GM18867 (cell line): ENCODE data around the gene AAMDC.
"Not testable (repeated sequence)": the region's sequence is repeated elsewhere in the genome, so short reads cannot be mapped to it uniquely, and the experiment has no call there.

Source experiments
- ATAC-seq: cut with Tn5 transposase; IDR thresholded peaks from one replicate; pipeline ENCODE4 v1.9.1; 2021; ENCODE audit warnings: mild to moderate bottlenecking, moderate library complexity; ENCODE audit not compliant: unreplicated experiment

AAMDC gene

DNA sequence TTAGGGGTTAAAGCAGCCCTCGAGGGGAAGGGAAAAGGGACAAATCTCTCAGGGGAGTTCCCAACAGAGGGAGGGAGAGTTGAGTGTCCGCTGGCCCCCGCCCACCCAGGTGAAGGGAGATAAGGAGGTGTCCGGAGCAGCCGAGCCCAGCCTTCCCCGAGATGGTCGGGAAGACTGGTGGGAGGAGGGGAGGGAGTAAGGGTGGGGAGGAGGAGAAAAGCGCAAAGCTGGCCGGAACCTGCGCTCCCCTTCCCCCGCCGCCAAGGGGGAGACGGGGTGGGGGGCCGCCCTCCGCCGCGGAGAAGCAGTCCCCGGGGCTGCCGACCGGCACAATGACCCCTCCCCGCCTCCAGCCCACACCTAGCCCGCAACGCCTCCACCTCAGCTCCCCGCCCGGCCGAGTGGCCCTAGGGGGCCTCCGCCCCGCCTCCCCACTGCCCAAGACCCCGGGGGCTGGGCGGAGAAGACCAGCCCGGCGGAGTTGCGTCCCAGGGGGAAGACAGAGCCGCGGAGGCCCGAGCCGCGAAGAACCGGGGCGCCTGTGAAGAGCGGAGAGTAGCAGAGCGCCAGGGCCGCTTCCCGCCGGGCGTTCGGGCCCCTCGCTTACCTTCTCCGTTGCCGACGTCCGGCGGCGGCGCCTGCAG lies 901 bp upstream of the AAMDC start:
- ATAC-seq: peak; percentile 16

DNA sequence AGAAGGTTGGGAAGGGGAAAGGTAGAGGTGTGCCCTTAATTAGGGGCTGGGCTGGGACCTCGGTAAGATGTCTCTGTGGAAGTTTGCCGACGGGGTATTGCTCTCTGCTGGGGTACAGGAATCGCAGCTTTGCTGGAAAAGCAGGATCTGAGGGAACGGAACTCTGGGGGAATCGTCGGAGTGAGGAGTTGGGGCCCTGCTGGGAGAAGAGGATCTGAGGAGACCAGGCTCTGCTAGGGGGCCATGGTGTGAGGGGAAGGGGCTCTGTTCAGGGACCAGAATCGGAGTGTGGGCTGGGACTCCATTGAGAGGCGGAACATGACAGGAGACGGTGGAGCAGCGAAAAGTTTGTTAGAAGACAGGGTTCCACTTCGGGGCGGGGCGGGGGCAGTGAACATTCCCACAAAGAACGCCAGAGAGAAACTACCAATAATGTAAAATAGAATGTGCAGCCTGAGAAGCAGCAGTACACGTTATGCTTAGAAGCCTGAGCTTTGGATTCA lies 456 bp downstream of the AAMDC start:
- no peak for ATAC-seq

DNA sequence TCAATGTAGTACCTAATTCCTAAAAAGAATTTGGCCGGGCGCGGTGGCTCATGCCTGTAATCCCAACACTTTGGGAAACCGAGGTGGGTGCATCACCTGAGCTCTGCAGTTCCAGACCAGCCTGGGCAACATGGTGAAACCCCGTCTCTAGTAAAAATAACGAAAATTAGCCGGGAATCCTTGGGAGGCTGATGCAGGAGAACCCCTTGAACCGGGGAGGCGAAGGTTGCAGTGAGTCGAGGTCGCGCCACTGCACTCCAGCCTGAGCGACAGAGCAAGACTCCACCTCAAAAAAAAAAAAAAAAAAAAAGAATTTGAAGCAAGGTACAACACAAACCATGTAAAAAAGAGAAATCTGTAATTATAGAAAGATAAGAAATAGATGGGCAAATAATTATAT lies 1.2 kb downstream of the AAMDC start:
- not testable (repeated sequence) for ATAC-seq

DNA sequence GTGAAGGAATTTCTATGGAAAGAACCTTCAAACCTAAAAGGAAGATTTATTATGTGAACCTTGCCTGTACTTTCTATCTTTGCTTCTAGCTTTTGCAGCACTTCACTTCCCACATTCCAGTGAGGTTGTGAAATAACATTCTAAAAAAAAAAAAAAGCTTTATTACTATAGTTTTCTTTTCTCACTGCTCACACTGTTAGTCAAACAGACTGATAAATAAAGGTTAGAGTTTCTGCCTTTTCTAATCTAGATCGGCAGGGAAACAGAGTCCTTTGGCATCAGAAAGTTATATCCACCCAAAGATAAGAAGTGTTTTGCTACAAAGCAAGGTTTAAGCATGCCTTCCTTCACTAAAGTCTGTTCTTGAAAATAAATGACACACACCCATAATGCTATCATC lies 2.8 kb downstream of the AAMDC start:
- ATAC-seq: no peak

DNA sequence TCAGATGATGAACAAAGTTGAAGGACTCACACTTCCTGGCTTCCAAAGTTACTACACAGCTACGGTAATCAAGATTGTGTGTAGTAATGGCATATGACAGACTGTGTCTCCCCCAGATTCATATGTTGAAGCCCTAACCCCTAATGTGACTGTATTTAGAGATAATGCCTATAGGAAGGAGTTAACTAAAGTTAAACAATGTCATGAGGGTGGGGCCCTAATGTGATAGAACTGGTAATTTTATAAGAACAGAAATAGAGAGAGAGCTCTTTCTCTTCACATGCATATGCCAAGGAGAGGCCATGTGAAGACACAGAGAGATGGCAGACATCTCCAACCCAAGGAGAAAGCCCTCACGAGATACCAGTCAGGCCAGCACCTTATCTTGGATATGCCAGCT lies 8.0 kb downstream of the AAMDC start:
- ATAC-seq: no peak

DNA sequence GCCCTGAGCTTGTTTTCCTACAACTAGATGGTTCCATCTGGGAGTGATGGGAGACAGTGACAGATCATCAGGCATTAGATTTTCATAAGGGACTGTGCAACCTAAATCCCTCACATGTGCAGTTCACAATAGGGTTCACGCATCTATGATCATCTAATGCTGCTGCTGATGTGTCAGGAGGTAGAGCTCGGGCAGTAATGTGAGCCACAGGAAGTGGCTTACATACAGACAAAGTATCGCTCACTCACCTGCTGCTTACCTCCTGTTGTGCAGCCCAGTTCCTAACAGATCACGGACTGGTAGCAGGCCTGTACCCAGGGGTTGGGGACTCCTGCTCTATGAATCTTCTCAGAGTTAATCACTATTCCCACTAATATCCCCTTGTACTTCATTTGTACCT lies 12.4 kb downstream of the AAMDC start:
- ATAC-seq: no peak

DNA sequence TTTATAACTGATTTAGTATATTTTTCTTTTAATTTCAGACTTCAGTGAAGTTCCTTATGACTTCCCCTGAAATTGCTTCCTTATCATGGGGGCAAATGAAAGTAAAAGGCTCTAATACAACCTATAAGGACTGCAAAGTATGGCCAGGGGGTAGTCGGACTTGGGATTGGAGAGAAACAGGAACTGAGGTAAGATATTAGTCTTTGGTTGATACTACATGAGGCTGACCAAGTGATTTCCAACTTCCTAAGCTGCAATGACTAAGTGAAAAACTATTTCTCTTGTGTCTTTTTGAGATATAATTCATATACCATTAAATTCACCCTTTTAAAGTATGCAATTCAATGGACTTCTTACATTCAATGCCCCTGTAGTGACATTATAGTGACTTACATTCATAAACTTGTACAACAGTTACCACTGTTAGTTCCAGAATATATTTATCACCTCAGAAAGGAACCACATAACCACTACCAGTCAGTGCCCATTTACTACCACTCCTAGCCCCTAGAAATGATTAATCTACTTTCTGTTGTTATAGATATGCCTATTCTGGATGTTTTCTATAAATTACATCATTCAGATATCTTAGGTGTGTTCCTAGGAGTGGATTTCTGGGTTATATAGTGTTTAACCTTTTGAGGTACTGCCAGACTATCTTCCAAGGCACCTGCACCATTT lies 21.6 kb downstream of the AAMDC start:
- no peak for ATAC-seq

DNA sequence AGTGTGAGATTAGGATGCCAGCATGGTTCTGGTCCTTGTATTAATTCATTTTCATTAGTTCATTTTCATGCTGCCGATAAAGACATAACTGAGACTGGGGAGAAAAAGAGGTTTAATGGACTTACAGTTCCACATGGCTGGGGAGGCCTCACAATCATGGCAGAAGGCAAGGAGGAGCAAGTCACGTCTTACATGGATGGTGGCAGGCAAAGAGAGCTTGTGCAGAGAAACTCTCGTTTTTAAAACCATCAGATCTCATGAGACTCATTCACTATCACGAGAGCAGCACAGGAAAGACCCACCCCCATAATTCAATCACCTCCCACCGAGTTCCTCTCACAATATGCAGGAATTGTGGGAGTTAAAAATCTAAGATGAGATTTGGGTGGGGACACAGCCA lies 22.8 kb downstream of the AAMDC start:
- ATAC-seq: not testable (repeated sequence)

DNA sequence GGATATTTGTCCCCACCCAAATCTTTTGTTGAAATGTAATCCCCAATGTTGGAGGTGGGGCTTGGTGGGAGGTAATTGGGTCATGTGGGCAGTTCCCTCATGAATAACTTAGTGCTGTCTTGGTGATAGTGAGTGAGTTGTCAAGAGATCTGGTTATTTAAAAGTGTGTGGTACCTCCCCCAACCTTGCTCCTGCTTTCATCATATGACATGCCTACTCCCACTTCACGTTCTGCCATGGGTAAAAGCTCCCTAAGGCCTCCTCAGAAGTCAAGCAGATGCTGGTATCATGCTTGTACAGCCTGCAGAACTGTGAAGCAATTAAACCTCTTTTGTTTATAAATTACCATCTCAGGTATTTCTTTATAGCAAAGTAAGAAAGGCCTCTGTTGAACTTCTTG lies 30.6 kb downstream of the AAMDC start:
- no peak for ATAC-seq

DNA sequence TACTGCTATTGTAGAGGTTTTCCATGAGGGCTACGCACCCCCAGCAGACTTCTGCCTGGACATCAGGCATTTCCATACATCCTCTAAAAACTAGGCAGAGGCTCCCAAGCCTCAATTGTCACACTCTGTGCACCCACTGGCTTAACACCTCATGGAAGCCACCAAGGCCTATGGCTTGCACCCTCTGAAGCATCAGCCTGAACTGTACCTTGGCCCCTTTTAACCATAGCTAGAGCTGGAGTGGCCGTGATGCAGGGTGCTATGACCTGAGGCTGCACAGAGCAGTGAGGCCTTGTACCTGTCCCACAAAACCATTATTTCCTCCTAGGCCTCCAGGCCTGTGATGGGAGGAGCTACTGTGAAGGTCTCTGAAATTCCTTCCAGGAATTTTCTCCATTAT lies 33.9 kb downstream of the AAMDC start:
- no peak for ATAC-seq

DNA sequence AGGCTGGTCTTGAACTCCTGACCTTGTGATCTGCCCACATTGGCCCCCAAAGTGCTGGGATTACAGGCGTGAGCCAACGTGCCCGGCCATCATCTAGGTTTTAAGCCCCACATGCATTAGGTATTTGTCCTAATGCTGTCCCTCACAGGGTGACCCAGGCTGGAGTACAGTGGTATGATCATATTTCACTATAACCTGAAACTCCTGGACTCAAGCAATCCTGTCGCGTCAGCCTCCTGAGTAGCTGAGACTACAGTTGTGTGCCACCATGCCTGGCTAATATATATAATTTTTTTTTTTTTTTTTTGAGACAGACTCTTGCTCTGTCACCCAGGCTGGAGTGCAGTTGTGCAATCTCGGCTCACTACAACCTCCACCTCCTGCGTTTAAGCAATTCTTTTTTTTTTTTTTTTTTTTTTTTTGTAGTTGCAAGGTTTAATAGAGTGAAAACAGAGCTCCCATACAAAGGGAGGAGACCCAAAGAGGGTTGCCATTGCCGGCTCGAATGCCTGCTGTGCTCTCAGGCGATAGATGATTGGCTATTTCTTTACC lies 37.0 kb downstream of the AAMDC start:
- ATAC-seq: not testable (repeated sequence)

DNA sequence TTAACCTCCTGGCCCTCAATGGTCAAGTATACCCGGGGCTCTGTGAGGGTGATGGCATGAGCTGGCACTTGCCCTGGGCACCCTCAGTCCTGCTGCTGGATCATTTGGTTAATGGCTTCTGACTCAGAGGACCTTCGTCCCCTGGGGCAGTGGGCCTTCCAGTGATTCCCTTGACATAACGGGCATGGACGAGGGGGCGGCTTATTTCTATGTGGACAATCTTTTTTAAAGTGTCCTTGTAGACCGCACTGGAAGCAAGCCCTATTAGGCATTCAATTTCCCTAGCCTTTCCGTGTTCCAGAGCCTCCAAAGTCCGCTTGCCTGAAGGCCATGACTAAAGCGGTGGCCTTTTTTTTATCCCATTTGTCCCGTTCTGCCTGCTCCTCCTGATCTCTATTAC lies 40.5 kb downstream of the AAMDC start:
- ATAC-seq: not testable (repeated sequence)

DNA sequence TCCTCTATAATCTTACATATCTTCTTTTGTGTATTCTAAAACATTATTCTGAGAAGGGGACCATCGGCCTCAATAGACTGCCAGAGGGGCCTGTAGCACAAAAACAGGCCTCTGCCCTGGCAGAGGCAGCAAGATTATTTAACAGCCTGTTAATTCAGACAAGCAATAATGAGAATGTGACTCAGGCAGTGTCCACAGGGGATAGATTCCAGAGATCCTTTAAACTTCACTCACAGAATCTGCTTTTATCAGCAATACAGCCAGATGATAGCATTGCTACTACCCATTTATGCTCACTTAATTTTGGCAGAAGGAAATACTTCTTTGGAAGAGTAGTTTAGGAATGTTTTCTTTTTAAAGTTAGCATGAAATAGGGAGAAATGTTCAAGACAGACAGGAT lies 44.9 kb downstream of the AAMDC start:
- no peak for ATAC-seq

DNA sequence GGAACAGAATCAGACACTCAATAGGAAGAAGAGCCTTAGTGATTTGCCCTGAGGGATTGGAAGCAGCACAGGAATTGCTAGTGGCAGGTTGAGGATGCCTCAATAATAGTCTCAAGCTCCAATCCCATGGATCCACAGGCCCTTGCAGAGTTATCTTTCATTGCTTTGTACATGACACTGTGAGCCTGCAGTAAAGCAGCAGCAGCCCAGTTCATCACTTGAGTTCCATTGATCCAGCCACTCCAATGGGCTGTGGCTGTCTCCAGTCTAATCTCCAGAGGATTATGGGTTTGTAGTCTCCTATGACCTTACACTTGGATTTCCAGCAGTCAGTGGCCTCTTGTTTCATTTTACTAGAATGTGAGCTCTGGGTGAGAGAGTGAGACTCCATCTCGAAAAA lies 45.4 kb downstream of the AAMDC start:
- ATAC-seq: no peak

DNA sequence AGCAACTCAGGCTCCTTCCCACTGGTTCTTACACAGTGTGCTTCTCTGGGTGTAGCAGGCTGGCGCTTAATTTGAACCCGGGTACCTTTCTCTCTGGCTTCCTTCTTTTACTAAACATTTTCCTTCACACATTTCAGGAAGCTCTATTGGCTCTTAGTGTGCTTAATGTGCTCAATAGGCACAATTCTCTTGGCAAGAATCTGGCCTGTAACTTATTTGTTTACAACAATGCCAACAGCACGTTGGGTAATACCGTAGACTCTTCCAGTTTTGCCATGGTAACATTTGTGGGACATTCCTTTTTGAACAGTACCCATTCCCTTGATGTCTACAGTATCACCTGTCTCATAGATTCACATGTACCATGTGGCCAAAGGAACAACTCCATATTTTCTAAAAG lies 47.8 kb downstream of the AAMDC start:
- ATAC-seq: no peak

DNA sequence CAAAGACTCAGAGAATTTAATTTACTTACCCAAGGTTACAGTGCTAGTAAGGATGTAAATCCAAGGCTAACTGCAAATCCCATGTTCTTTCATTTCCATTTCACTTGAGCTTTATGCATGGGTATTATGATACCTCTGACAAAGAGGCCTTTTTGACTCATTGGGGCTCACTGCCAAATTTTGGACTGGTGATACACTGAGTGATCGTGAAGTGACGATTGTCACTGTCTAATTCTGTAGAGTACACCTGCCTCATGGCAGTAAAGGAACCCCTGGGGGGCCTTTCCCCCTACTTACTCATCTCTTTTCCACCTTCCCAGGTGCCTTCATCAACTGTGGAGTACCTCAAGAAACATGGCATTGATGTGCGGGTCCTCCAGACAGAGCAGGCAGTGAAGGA lies 50.9 kb downstream of the AAMDC start:
- no peak for ATAC-seq

DNA sequence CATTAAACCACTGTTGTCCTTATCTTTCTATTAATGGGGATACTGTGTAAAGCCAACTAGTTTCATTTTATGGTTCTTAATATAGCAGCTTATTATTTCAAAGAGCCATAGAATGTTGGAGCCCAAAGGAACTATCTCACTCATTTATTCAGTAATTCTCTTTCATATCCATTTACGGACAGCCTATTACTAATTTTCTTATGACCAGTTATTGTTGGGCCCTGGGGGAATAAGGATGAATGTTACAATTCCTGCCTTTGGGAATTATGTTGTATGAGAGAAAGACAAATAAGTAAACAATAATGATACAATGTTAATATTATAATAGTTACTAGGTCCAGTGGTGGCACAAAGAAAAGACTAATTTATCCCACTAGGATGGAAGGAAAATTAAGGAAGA lies 52.4 kb downstream of the AAMDC start:
- no peak for ATAC-seq

DNA sequence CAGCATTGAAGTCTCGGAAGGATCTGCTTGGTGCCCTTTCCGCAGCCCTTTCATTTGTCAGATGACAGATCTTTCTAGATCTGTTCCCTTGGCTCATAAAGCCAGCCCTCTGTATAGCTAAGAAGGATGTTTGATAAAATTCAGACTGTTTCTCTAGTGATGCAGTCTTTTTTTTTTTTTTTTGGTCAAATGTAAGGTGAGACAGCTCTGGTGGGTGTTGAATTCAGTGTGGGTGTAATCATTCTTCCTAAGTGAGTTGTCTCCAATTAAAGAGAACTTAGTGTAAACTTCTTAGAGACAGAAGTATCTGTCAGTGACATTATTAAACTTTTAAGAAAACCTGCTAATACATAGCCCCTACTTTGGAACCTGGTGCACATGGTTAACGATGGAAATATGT lies 53.3 kb downstream of the AAMDC start:
- no peak for ATAC-seq

DNA sequence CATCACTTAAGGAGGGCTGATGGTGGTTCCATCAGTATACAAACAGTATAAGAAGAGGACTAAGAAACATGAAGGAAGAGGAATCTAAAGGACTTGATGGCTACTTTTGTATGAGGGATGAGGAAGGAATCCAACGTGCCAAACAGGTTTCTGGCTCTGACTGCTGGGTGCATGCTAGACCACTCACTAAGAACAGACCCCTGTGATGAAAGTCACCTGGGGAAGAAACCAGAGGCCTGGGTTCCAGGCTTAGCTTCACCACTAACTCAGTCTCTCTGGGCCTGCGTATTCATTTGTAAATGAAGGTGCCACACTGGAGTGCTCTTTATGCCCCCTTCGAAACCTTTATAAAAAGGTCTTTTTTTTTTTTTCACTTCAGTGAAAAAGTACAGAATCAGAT lies 55.1 kb downstream of the AAMDC start:
- no peak for ATAC-seq

DNA sequence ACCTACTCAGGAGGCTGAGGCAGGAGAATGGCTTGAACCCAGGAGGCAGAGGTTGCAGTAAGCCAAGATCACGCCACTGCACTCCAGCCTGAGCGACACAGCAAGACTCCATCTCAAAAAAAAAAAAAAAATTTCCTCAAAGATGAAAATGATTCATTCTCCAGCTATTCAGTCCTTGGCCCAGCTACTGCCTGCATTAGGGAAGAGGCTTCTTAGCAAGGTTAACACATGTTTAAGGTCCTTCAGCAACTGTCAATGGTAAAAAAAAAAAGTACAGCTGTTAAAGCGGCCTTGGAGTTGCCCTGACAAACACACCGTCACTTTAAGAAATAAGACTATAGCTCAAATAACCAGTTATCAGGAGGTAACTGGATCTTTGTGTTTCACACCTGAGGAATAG lies 57.3 kb downstream of the AAMDC start:
- ATAC-seq: not testable (repeated sequence)

DNA sequence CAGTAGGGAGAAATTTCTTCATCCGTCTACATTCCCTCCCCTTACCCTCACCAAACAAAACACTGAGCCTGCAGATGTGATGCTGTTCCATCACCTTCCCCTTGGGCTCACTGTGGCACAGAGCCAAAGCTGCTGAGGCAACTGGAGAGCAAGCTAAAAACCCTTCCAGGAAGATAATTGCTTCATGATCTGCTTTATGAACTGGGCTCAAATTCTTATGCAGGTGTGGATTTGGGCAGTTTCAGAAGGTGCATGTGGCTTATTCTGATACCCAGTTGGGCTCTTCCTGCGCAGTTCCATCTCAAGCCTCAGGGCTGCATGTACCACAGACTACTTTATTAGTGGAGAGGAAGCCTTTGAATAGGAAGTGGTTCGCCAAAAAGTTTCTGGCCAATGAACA lies 58.3 kb downstream of the AAMDC start:
- ATAC-seq: no peak

DNA sequence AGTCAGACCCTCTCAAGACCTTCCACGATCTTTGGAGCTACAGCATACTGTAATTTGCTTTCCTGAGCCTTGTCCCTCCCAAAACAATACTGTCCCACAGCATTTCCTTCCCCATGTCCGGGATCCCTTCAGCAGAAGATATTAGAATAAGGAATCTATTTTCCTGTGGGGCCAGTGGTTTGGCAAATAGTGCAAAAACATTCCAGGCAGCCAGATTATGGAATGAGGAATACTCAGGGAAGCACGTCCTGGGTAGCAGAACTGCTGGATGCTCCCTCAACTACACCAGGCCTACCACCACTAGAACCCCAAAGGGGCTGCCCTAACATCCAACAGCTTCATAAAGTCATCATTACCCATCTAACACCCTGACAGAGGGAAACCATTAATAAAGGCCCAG lies 61.5 kb downstream of the AAMDC start:
- no peak for ATAC-seq
